NCI-H1694 treated with DMSO at 0.1 percent for 48 hours (cell line): ENCODE data around the gene TCEAL9.
"Not testable (repeated sequence)": the region's sequence is repeated elsewhere in the genome, so short reads cannot be mapped to it uniquely, and the experiment has no call there.

Experiments
- DNase-seq: peaks from one replicate; lab custom pipeline; 2025; lab: John Stamatoyannopoulos, UW

TCEAL9 gene

GRCh38 chrX:103356130-103356798 is at the start of gene TCEAL9:
Gene TCEAL9 (plus strand): TSS chrX:103356506. CDS start chrX:103357685, 1,179 bp downstream.
- DNase-seq, result peak; percentile 81

- no peak for DNase-seq
These were observed 46.3 kb upstream of the TCEAL9 start for GRCh38 chrX:103309860-103310554.

- peak; percentile 39 for DNase-seq
These were observed 45.5 kb upstream of the TCEAL9 start, which contains the start of gene BEX2 for GRCh38 chrX:103310555-103311398. Gene BEX2 (minus strand): TSS chrX:103310990. CDS start chrX:103309976, 1,014 bp downstream.

- DNase-seq, result no peak
These were observed 44.9 kb upstream of the TCEAL9 start for GRCh38 chrX:103311399-103311780.

GRCh38 chrX:103329991-103330390 is 26.3 kb upstream of the TCEAL9 start, which contains the start of gene TCEAL7:
Gene TCEAL7 (plus strand): TSS chrX:103330239. CDS start chrX:103331404, 1,165 bp downstream.
- DNase-seq, result no peak

- DNase-seq, result no peak
These were observed 25.5 kb upstream of the TCEAL9 start for GRCh38 chrX:103330681-103331288.

GRCh38 chrX:103338663-103339062 is 17.6 kb upstream of the TCEAL9 start:
- no peak for DNase-seq

- DNase-seq, result peak; percentile 6
These were observed 13.2 kb upstream of the TCEAL9 start for GRCh38 chrX:103343105-103343504.

GRCh38 chrX:103344606-103345005 is 11.7 kb upstream of the TCEAL9 start:
- peak; percentile 0 for DNase-seq

GRCh38 chrX:103347682-103348397 is 8.5 kb upstream of the TCEAL9 start:
- no peak for DNase-seq

- no peak for DNase-seq
These were observed 552 bp downstream of the TCEAL9 start for GRCh38 chrX:103356858-103357257.

- DNase-seq, result no peak
These were observed 1.6 kb downstream of the TCEAL9 start for GRCh38 chrX:103357871-103358270.

GRCh38 chrX:103359605-103360004 is 3.3 kb downstream of the TCEAL9 start:
- DNase-seq, result not testable (repeated sequence)

GRCh38 chrX:103360092-103360491 is 3.8 kb downstream of the TCEAL9 start:
- DNase-seq, result no peak

- DNase-seq, result no peak
These were observed 4.6 kb downstream of the TCEAL9 start for GRCh38 chrX:103360916-103361315.

- no peak for DNase-seq
These were observed 5.5 kb downstream of the TCEAL9 start for GRCh38 chrX:103361798-103362197.

GRCh38 chrX:103362474-103362873 is 6.2 kb downstream of the TCEAL9 start:
- no peak for DNase-seq

GRCh38 chrX:103363046-103363445 is 6.7 kb downstream of the TCEAL9 start:
- DNase-seq, result no peak

- DNase-seq, result no peak
These were observed 11.2 kb downstream of the TCEAL9 start for GRCh38 chrX:103367502-103367901.

- DNase-seq, result no peak
These were observed 13.2 kb downstream of the TCEAL9 start for GRCh38 chrX:103369479-103369878.

GRCh38 chrX:103372886-103373285 is 16.6 kb downstream of the TCEAL9 start:
- no peak for DNase-seq
